Upper lobe of right lung (tissue), 1 donor: ENCODE measurements around the gene SBF1. TPM values are rescaled to one million over a fixed set of nuclear protein-coding genes. Genes with fewer than 3 reads are reported as not detected.

Experiments
- ATAC-seq: fragments of 200-7000 bp; cut with Tn5 transposase; one replicate; pipeline ENCODE4 v1.9.1; 2020; ENCODE audit warnings: mild to moderate bottlenecking, moderate library complexity
- DNase-seq: peaks from one replicate; pipeline ENCODE4 v3.0.0-alpha.2; 2020
- H3K27ac ChIP-seq: fragments of 200-600 bp; one replicate; pipeline ENCODE4 v1.8.0; 2022
- H3K27me3 ChIP-seq: fragments of 200-600 bp; one replicate; pipeline ENCODE4 v1.8.0; 2022; ENCODE audit warnings: mild to moderate bottlenecking
- H3K36me3 ChIP-seq: fragments of 200-600 bp; one replicate; pipeline ENCODE4 v1.8.0; 2022
- H3K4me1 ChIP-seq: fragments of 200-600 bp; one replicate; pipeline ENCODE4 v1.8.0; 2022
- H3K4me3 ChIP-seq: fragments of 200-600 bp; one replicate; pipeline ENCODE4 v1.8.0; 2022; ENCODE audit warnings: mild to moderate bottlenecking
- H3K9me3 ChIP-seq: fragments of 200-600 bp; one replicate; pipeline ENCODE4 v1.8.0; 2022
- intact Hi-C: fragments of 100-400 bp; cut with DNase I; formaldehyde crosslinking; loops from one replicate; pipeline ENCODE4 v1.11.0; 2022
- total RNA-seq: library from RNA; stranded (reverse); fragmentation: NEBNext Ultra II Directional; extraction: Animal tissue kit (Norgen Biotek cat#: 25700); gene quantifications from one replicate; pipeline ENCODE4 v1.2.1, GENCODE V29; 2021
- TF ChIP-seq, protein P1 (sequence below): fragments of 200-600 bp; IDR thresholded peaks from one replicate; pipeline ENCODE4 v1.8.0; 2022; ENCODE audit warnings: antibody characterized with exemption
- donor health status: DM: no; HTN: yes; CAD: no; lungs with severe emphysema.

The SBF1 gene
- total RNA-seq, 1 donor from 2014 or later = 69.4 TPM

DNA sequence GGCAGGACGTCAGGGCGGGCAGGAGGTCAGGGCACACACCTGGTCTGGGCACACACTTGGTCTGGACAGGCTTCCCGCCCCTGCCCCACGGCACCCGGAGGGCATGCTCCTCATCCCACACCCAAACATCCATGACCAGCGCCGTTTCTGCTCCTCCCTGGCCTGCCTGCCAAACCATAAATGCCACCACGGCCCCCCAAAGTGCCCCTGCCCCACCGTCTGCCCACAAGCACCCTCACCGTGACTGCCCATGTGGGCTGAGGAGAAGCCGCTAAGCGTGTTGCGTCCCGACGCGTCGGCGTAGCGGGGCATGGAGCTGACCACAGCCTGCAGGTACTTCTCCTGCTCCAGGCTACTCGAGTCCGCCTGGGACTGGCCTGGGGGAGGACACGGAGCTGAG lies 15.8 kb downstream of the SBF1 start:
- Histone ChIP-seq H3K4me3 (no peak overlapping the region), H3K9me3 (no peaks in the 10 kb centered on the region), H3K36me3 (peaks cover 97% of the 10 kb centered on the region), H3K27me3 (no peaks in the 10 kb centered on the region), H3K4me1 (no peaks in the 10 kb centered on the region), H3K27ac (no peak overlapping the region)
- DNase-seq (no peak), ATAC-seq (no peak)
- intact Hi-C loops = no loop called here
- TF ChIP-seq, protein P1, sequence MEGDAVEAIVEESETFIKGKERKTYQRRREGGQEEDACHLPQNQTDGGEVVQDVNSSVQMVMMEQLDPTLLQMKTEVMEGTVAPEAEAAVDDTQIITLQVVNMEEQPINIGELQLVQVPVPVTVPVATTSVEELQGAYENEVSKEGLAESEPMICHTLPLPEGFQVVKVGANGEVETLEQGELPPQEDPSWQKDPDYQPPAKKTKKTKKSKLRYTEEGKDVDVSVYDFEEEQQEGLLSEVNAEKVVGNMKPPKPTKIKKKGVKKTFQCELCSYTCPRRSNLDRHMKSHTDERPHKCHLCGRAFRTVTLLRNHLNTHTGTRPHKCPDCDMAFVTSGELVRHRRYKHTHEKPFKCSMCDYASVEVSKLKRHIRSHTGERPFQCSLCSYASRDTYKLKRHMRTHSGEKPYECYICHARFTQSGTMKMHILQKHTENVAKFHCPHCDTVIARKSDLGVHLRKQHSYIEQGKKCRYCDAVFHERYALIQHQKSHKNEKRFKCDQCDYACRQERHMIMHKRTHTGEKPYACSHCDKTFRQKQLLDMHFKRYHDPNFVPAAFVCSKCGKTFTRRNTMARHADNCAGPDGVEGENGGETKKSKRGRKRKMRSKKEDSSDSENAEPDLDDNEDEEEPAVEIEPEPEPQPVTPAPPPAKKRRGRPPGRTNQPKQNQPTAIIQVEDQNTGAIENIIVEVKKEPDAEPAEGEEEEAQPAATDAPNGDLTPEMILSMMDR = no peak

DNA sequence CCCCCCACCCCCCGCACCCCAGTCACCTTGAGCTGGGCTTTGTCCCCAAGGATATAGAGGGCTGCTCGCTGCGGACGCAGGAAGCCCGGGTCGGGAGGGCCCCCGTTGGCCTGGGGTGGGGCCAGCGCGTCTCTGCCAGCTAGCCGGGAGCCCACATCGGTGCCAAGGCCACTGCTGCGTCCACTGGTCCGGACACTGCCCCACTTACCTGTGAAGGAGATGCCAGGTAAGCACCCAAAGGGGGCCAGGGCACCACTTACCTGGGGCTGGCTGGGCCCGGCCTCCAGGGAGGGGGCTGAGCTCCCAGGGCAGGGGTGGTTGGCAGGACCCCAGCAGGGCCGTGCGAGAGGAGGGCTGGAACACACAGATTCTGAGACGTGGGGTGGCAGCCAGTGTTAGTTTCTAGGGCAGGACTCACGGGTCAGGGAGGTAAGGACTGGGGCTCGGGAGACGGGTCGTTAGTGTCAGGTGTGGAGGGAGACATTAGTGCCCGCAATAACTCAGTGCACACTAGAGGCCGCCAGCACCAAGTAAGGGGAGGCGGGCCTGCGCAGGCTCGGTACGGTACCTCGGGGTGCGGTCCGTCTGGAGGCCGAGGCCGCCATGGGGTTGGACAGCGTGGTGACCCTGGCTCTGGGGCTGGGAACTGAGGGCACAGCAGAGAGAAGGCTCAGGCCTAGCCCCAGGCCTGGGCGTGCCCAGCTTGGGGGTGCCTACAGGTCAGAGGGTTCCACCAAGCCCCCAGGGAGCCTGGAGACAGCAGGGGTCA lies 18.2 kb downstream of the SBF1 start:
- DNase-seq = no peak
- Histone ChIP-seq H3K9me3 (no peaks in the 10 kb centered on the region), H3K27me3 (no peaks in the 10 kb centered on the region), H3K4me3 (no peak overlapping the region), H3K4me1 (no peaks in the 10 kb centered on the region), H3K27ac (no peak overlapping the region), H3K36me3 (peaks cover 85% of the 10 kb centered on the region)
- TF ChIP-seq, protein P1 = no peak
- ATAC-seq = no peak
- intact Hi-C loops = no loop called here

DNA sequence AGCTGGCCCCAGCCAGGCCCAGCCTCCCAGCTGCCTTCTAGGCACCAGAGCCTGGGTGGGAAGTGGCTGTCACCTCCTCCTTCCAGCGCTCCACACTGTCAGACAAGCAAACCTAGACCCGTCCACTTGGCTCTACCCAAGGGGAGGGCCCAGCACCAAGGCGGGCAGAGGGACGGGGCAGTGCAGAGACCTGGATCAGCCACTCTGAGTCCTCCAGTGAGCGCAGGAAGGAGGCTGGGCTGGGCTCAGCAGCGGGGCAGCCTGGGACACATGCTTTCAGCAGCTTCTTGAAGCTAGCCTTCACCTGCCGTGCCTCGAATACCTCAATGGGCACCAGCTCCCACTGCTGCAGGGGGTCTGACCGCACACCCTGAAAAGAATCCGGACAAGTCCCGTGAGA lies 18.8 kb downstream of the SBF1 start:
- H3K9me3 ChIP-seq = no peaks in the 10 kb centered on the region
- intact Hi-C loops = no loop called here
- H3K36me3 ChIP-seq = peaks cover 80% of the 10 kb centered on the region
- ATAC-seq (no peak), DNase-seq (no peak)
- no peaks in the 10 kb centered on the region for H3K4me1 ChIP-seq
- TF ChIP-seq, protein P1 = no peak
- H3K4me3 ChIP-seq = no peak overlapping the region
- H3K27me3 ChIP-seq = no peaks in the 10 kb centered on the region
- no peak overlapping the region for H3K27ac ChIP-seq

DNA sequence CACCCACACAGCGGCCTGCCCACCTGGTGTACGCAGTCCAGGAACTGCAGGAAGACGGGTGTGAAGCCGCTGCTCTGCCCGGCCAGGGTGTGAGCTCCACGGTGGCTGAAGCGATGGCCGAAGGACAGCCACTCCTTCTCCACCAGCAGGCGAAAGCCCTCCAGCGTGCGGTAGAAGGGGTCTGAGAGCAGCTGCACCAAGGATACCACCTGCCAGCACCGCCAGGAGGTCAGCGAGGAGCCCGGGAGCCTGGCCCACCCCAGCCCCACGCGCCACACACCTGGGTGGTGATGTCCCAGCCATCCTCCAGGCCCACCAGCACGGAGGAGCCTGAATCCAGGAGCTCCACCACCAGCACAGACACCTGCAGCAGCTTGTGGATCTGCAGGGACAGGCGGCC lies 19.6 kb downstream of the SBF1 start:
- TF ChIP-seq, protein P1 = no peak
- H3K4me3 ChIP-seq = no peak overlapping the region
- H3K27ac ChIP-seq = no peak overlapping the region
- DNase-seq = no peak
- intact Hi-C loops = no loop called here
- no peaks in the 10 kb centered on the region for H3K27me3 ChIP-seq
- H3K4me1 ChIP-seq = no peaks in the 10 kb centered on the region
- peaks cover 79% of the 10 kb centered on the region for H3K36me3 ChIP-seq
- no peaks in the 10 kb centered on the region for H3K9me3 ChIP-seq
- no peak for ATAC-seq

DNA sequence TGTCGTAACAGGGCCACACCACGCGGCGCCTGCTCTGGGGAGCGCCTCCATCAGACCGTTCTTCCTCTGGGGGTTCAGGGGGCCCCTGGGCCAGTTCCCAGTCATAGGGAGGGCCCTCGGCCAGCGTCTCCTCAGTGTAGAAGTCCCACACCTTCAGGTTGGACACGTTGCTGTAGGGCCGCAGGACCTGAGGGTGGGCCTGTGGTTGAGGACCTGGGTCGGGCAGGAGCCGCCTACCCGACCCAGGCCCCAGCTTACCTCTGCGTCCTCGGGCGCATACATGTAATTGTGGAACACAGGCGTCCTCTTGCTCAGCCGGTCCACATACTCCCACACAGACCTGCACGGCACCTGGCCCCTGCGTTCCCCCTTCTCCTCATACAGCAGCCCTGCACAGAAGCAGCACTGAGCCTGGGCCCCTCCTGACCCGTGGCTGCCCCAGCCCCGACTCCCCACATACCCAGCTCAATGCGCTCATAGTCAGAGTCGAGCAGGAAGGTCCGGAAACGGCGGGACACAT lies 20.2 kb downstream of the SBF1 start:
- Histone ChIP-seq H3K27ac (no peak overlapping the region), H3K4me1 (no peaks in the 10 kb centered on the region), H3K9me3 (no peaks in the 10 kb centered on the region), H3K36me3 (peaks cover 78% of the 10 kb centered on the region), H3K27me3 (no peaks in the 10 kb centered on the region), H3K4me3 (no peak overlapping the region)
- ATAC-seq (no peak), DNase-seq (no peak)
- intact Hi-C loops = no loop called here
- TF ChIP-seq, protein P1 = no peak
